Epithelial cell of prostate (primary cell): Measurements from ENCODE around the gene PXDN.
"Not testable (repeated sequence)": the region's sequence is repeated elsewhere in the genome, so short reads cannot be mapped to it uniquely, and the experiment has no call there.

Source experiments
- DNase-seq: peaks from one replicate; pipeline ENCODE4 v3.0.0-alpha.2; 2011; ENCODE audit warnings: low read depth, low spot score
- H3K27ac ChIP-seq: fragments of 450-650 bp; 2 replicates; pipeline ENCODE4 v1.5.1; 2017; ENCODE audit warnings: mild to moderate bottlenecking

PXDN gene

DNA sequence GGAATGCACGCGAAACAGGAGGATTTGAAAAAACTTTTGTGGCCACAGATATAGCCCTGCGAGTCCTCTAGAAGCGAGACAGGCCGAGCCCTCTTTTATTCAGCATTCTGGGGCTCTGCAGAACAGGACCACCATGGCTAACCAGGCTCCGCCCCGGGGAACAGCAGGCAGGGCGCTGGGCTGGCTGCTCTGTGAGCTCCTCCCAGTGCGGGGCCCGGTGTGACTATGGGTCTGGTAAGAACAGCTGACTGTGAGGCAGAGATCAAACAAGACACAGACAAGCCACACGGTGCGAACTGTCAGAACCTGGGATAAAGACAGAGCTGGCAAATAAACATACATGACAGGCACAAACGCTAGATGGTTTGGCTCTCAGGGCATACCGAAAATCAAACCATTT, 15.5 kb downstream of the PXDN start:
- no peak for DNase-seq
- peak overlapping the region; percentile 99 for H3K27ac ChIP-seq

DNA sequence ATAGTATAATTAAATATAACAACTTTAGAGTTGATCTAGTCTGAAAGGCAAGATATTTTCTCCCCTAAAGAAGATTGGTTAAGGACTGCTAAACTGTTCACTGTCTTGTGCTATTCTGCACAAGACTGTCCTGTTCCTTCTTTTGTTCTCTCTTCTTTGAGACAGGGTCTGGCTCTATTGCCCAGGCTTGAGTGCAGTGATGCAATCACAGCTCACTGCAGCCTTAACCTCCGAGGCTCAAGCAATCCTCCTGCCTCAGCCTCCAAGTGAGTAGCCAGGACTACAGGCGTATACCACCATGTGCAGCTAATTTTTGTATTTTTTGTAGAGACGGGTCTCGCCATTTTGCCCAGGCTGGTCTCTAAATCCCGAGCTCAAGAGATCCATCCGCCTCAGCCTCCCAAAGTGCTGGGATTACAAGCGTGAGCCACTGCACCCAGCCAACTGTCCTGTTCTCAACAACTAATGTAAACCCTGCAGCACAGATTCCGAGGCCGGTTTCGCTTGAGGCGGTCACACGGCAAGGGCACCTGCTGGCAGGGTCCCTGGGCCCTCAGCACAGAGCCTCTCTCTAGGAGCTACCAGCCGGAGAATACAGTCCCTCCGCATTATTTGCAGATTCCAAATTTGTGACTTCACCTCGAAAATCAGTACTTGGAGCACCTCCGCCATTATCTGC, 16.4 kb downstream of the PXDN start:
- H3K27ac ChIP-seq, result peak overlapping the region; percentile 99
- no peak for DNase-seq

DNA sequence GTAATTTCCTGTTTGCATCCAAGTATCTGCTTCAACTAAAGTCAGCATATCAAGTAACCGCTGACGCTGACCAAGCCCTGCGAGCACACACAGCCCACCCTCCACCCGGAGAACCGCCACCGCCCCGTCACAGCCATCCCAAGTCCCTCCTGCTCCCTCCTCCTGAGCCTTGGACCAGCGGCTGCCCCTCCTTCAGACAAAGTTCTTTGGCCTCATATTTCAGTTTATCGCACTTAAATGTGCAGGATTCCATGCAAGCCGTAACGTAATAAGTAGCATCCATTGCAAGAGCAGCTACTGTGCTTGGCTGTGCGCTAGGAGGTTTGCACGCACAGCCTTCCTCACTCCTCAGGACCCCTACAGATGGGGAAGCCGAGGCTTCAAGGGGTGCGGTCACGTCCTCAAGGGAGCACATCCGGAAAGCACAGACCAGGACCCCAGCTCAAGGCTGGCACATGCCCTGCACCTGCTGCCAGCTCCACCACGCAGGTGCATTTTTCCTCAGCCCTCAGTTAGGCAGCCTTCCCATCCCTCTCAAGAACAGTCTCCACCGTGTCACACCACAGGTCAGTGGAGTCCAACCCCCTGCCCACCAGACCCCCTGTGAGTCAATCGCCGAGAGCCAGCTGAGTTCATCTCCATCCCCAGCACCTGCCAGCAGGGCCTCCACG, 17.1 kb downstream of the PXDN start:
- H3K27ac ChIP-seq, result no peak overlapping the region
- DNase-seq, result no peak

- H3K27ac ChIP-seq, result no peak overlapping the region
- DNase-seq, result no peak
Measured at GRCh38 chr2:1726558-1726957, 17.8 kb downstream of the PXDN start.

DNA sequence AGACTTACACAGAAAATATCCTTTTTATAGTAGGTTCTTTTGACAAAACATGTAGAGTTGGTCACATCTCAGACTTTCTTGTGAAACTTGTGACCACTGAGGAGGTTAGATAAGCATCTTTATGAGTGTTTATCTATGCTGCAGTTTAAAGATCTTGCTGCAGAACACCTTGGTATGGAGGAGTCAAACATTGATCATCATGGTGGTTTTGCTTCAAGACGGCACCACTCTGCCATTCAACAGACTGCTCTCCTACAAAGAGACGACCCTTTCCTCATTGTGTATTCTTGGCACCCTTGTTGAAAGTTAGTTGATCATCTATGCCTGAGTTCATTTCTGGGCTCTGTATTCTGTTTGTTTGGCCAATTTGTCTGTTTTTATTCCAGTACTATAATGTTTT, 20.0 kb downstream of the PXDN start:
- H3K27ac ChIP-seq, DNase-seq: not testable (repeated sequence)

DNA sequence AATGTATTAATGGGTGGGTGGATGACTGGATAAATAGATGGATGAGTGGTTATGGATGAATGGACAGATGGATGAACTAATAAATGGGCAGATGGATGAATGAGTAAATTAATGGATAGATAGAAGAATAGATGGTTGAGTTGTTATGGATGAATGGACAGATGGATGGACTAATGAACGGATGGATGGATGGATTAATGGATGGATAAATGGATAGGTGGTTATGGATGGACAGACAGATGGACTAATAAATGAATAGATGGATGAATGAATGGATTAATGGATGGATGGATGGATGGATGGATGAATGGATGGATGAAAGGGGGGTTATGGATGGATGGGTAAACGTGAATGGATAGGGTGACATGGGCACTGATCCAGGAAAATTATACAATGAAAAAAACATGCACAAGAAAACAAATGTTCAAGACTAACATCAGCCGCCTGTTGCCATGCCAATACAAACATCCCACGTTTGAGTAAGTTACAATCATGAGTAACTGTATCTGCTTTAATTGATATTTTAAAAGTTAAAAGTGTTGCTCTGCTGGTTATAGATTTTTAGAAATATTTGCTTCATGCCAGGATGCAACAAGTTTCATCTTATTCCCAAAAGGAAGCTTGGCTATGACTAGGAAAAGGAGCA, 20.8 kb downstream of the PXDN start:
- DNase-seq, result no peak
- H3K27ac ChIP-seq, result no peak overlapping the region

DNA sequence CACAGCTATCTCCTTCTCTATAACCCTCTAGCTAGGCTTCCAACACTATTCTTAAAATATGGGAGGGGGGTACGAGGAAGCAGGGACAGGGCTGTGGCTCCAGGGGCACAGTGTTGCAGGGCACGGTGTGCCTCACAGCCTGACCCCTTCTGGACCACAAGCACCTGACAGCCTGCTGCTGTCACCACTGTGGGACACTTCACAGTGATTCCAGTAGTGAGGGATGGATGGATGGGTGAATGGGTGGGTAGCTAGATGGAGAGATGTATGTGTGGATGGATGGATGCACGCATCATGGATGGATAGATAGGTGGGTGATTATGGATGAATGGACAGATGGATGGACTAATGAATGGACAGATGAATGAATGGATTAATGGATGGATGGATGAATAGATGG, 21.6 kb downstream of the PXDN start:
- peak overlapping the region; percentile 94 for H3K27ac ChIP-seq
- DNase-seq, result no peak

GRCh38 chr2:1721706-1722646, 22.3 kb downstream of the PXDN start:
- H3K27ac ChIP-seq, result peak overlapping the region; percentile 94
- peak; percentile 88 for DNase-seq

DNA sequence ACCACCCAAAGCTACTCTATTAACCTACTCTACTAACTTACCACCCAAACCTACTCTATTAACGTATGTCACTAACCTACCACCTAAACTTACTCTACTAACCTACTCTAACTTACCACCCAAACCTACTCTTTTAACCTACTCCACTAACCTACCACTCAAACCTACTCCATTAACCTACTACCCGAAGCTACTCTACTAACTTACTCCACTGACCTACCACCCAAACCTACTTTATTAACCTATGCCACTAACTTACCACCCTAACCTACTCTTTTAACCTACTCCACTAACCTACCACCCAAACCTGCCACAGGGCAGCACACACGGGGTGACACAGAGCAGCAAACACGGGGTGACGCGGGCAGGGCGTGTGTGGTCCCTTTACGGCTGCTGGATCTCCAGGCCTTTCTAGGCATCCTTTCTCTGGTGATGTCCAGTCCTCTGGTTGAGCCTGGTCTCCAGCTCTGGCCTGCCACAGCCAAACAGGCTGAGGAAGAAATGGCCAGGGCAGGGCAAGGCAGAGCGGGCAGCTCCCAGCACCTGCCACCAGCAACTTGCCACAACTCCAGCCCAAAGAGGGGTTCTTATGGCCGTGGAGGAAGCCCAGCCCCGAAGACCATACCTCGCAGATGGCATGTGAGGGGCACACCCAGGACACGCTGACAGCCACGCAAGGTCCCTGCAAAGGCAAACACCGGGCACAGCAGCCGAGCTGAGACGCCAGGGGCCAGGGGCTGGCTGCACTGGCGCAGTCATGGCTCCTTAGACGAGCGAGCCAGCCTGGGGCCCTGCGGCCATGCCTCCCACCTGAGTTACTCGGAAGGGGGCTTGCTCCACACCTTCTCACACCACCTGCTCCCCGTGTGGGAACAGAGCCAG, 25.7 kb downstream of the PXDN start:
- no peak overlapping the region for H3K27ac ChIP-seq
- DNase-seq, result no peak

- DNase-seq, result peak; percentile 94
- H3K27ac ChIP-seq, result peak overlapping the region; percentile 81
Measured at GRCh38 chr2:1717113-1717512, 27.2 kb downstream of the PXDN start.

DNA sequence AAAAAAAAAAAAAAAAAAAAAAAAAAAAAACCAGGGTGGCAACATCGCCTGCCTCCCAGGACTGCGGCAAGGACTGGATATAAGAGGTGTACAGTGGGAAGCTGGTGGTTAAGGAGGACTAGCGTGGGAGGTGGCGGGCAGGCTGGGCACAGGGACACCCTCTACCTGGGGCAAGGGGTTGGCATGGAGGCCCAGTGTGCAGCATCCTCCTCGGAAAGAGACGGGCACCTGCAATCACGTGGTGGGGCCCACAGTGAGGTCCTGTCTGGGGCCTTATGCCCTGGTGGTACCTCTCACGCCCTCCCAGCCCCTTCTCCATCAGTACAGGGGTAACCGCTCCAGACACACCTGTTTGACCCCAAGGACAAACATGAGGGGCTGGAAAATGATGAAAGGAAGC, 27.9 kb downstream of the PXDN start:
- H3K27ac ChIP-seq, result peak overlapping the region; percentile 81
- DNase-seq, result no peak

DNA sequence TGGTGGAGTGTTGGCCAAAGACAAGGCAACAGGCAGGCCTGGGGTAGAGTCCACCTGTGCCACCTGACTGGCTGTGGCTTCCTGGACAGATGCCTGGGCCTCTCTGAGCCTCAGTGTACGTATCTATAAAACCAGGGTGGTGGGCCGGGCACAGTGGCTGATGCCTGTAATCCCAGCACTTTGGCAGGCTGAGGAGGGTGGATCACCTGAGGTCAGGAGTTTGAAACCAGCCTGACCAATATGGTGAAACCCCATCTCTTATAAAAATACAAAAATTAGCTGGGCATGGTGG, 28.4 kb downstream of the PXDN start:
- H3K27ac ChIP-seq, result peak overlapping the region; percentile 81

DNA sequence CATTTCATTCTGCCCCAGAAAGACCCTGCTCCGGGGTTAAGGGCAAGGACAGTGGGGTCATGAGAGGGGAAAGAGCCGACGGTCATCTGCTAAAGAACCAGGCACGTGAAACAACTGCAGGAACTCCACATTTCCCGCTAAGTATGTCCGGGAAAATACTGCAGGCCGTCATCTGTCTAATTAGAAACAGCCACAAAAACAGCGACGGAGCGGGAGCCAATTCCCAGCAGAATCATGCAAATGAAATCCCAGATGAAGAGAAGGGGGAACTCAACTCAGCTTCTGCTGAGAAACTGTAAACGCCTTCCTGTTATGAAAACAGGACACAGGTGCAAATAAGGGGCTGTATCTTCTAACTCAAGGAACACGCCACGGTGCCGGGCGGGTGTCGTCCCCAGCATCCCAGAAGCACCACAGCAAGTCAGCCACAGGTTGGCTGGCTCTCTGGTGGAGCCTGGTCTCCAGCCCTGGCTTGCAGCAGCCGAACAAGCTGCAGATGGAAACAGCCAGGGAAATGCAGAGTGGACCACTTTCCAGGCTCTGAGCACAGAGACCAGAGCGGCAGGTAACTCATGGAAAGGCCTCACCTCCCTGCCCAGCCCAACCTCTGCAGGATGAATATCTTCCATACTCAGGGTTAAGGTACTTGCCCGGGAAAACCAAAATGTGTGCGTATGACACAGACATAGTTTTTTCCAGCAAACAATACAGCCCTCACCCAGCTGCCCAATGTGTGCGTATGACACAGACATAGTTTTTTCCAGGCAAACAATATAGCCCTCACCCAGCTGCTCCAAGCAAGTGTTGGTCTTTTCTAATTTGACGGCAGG, 28.9 kb downstream of the PXDN start:
- DNase-seq, result no peak
- H3K27ac ChIP-seq, result no peak overlapping the region

More for the DNA sequence above, 28.4 kb downstream of the PXDN start:
- not testable (repeated sequence) for DNase-seq

GRCh38 chr2:1714291-1715064, 29.8 kb downstream of the PXDN start:
- no peak overlapping the region for H3K27ac ChIP-seq
- DNase-seq, result no peak

DNA sequence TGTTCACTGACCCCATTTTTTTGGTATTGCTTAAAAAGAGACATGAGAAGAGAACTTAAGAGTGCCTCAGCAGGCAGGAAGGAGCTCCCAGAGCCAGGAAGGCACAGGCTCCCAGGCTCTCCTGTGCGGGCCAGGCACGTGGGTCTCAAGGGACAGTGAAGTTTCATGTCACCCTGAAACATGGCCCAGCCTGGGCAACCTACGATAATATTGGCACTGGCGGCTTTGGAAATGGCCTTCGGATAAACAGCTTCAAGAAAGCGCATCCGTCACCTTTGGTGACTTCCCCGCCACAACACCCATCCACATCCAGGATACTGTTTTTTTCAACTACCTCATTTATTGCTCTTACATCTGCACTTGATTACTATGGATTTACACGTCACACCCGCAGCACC, 30.5 kb downstream of the PXDN start:
- no peak overlapping the region for H3K27ac ChIP-seq
- DNase-seq, result no peak

GRCh38 chr2:1713142-1713838, 31.0 kb downstream of the PXDN start:
- H3K27ac ChIP-seq, result no peak overlapping the region
- no peak for DNase-seq

GRCh38 chr2:1709946-1710560, 34.3 kb downstream of the PXDN start:
- no peak overlapping the region for H3K27ac ChIP-seq
- DNase-seq, result no peak
